ENCODE data around the gene ELANE.

Gene ELANE

GRCh38 chr19:854549-854948 is 2.4 kb downstream of the ELANE start:
- Histone ChIP-seq H3K9me3 (ENCODE audit: low read length) (no peaks in the 10 kb centered on the region), H3K4me2 (ENCODE audit: low read length) (no peak overlapping the region), H3K9ac (ENCODE audit: low read length) (no peak overlapping the region), H3K4me1 (ENCODE audit: insufficient read depth, low read length, severe bottlenecking) (no peaks in the 10 kb centered on the region), H3F3A (ENCODE audit: insufficient read depth, low read length) (no peaks in the 10 kb centered on the region), H3K27ac (ENCODE audit: low read depth, low read length, poor library complexity, severe bottlenecking) (no peak overlapping the region), H3K79me2 (ENCODE audit: insufficient read depth, low read length) (no peaks in the 10 kb centered on the region), H3K27me3 (ENCODE audit: insufficient read depth, low read length) (no peaks in the 10 kb centered on the region; the same call in 1 of the 2 replicates), H4K20me1 (ENCODE audit: insufficient read depth, low read length) (no peaks in the 10 kb centered on the region), H3K36me3 (ENCODE audit: insufficient read depth, low read length) (no peaks in the 10 kb centered on the region), H2AFZ (ENCODE audit: low read length) (no peak overlapping the region), H3K9me2 (ENCODE audit: low read depth, low read length) (no peaks in the 10 kb centered on the region), H3K4me3 (ENCODE audit: low read depth, low read length, poor library complexity, severe bottlenecking) (no peak overlapping the region)
- TF ChIP-seq EZH2 (IDR thresholded peaks at IDR 0.05; ENCODE audit: borderline replicate concordance, low read length) (no peak), CTCF (IDR thresholded peaks at IDR 0.05; ENCODE audit: low read length) (no peak)

GRCh38 chr19:855142-855541 is 3.0 kb downstream of the ELANE start:
- H3K36me3 ChIP-seq (ENCODE audit: insufficient read depth, low read length) = no peaks in the 10 kb centered on the region
- H3K79me2 ChIP-seq (ENCODE audit: insufficient read depth, low read length) = no peaks in the 10 kb centered on the region
- TF ChIP-seq EZH2 (IDR thresholded peaks at IDR 0.05; ENCODE audit: borderline replicate concordance, low read length) = no peak
- no peak for TF ChIP-seq CTCF (IDR thresholded peaks at IDR 0.05; ENCODE audit: low read length)
- no peaks in the 10 kb centered on the region for H3K9me2 ChIP-seq (ENCODE audit: low read depth, low read length)
- no peaks in the 10 kb centered on the region for H3F3A ChIP-seq (ENCODE audit: insufficient read depth, low read length)
- no peaks in the 10 kb centered on the region for H4K20me1 ChIP-seq (ENCODE audit: insufficient read depth, low read length)
- H3K4me2 ChIP-seq (ENCODE audit: low read length) = no peak overlapping the region
- H3K27me3 ChIP-seq (ENCODE audit: insufficient read depth, low read length) = no peaks in the 10 kb centered on the region; the same call in 1 of the 2 replicates
- H3K4me3 ChIP-seq (ENCODE audit: low read depth, low read length, poor library complexity, severe bottlenecking) = no peak overlapping the region
- H3K27ac ChIP-seq (ENCODE audit: low read depth, low read length, poor library complexity, severe bottlenecking) = no peak overlapping the region
- no peak overlapping the region for H2AFZ ChIP-seq (ENCODE audit: low read length)
- no peak overlapping the region for H3K9ac ChIP-seq (ENCODE audit: low read length)
- no peaks in the 10 kb centered on the region for H3K9me3 ChIP-seq (ENCODE audit: low read length)
- H3K4me1 ChIP-seq (ENCODE audit: insufficient read depth, low read length, severe bottlenecking) = no peaks in the 10 kb centered on the region

DNA sequence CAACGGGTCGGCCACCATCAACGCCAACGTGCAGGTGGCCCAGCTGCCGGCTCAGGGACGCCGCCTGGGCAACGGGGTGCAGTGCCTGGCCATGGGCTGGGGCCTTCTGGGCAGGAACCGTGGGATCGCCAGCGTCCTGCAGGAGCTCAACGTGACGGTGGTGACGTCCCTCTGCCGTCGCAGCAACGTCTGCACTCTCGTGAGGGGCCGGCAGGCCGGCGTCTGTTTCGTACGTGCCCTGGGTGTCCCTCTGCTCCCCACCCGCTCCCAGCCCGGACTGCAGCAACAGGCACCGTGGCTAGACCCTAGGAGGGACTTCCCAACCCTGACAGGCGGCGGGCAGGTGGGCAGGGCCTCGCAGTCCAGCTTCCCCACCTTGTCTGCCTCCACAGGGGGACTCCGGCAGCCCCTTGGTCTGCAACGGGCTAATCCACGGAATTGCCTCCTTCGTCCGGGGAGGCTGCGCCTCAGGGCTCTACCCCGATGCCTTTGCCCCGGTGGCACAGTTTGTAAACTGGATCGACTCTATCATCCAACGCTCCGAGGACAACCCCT is 3.5 kb downstream of the ELANE start:
- Histone ChIP-seq H3K4me3 (ENCODE audit: low read depth, low read length, poor library complexity, severe bottlenecking) (no peak overlapping the region), H3K79me2 (ENCODE audit: insufficient read depth, low read length) (no peaks in the 10 kb centered on the region), H2AFZ (ENCODE audit: low read length) (no peak overlapping the region), H4K20me1 (ENCODE audit: insufficient read depth, low read length) (no peaks in the 10 kb centered on the region), H3F3A (ENCODE audit: insufficient read depth, low read length) (no peaks in the 10 kb centered on the region), H3K27me3 (ENCODE audit: insufficient read depth, low read length) (no peaks in the 10 kb centered on the region; the same call in 1 of the 2 replicates), H3K9ac (ENCODE audit: low read length) (no peak overlapping the region), H3K27ac (ENCODE audit: low read depth, low read length, poor library complexity, severe bottlenecking) (no peak overlapping the region), H3K9me2 (ENCODE audit: low read depth, low read length) (no peaks in the 10 kb centered on the region), H3K4me2 (ENCODE audit: low read length) (no peak overlapping the region), H3K4me1 (ENCODE audit: insufficient read depth, low read length, severe bottlenecking) (no peaks in the 10 kb centered on the region), H3K9me3 (ENCODE audit: low read length) (no peaks in the 10 kb centered on the region), H3K36me3 (ENCODE audit: insufficient read depth, low read length) (no peaks in the 10 kb centered on the region)
- TF ChIP-seq EZH2 (IDR thresholded peaks at IDR 0.05; ENCODE audit: borderline replicate concordance, low read length) = no peak
- no peak for TF ChIP-seq CTCF (IDR thresholded peaks at IDR 0.05; ENCODE audit: low read length)
